ENCODE measurements around the gene DGKG. TPM values are rescaled to one million over a fixed set of nuclear protein-coding genes. Genes with fewer than 3 reads are reported as not detected.
A peak's percentile ranks its signal among the peaks of the same experiment; 100 is the strongest.

The DGKG gene
- total RNA-seq, 1 donor: 2.5 TPM

GRCh38 chr3:186283096-186283495 lies 78.9 kb downstream of the DGKG start:
- H3K4me1 ChIP-seq (ENCODE audit: insufficient read depth, low read length): peaks cover 41% of the 10 kb centered on the region
- no peaks in the 10 kb centered on the region for H3K9me3 ChIP-seq (ENCODE audit: low read depth, low read length)
- H3K27ac ChIP-seq (ENCODE audit: low read depth, low read length): peak overlapping the region; percentile 78
- H4K20me1 ChIP-seq (ENCODE audit: insufficient read depth, low read length): no peaks in the 10 kb centered on the region
- H3K27me3 ChIP-seq (ENCODE audit: insufficient read depth, low read length): no peaks in the 10 kb centered on the region
- H3K79me2 ChIP-seq (ENCODE audit: insufficient read depth, low read length): no peaks in the 10 kb centered on the region
- H2AFZ ChIP-seq (ENCODE audit: low read length): no peak overlapping the region
- TF ChIP-seq CTCF (IDR thresholded peaks at IDR 0.05; ENCODE audit: extremely low read depth, low read depth, low read length): no peak
- H3K36me3 ChIP-seq (ENCODE audit: insufficient read depth, low read length): no peaks in the 10 kb centered on the region
- DNase-seq (ENCODE audit: insufficient read length, low spot score, missing footprints): no peak
- H3K4me2 ChIP-seq (ENCODE audit: insufficient read depth, low read length): no peak overlapping the region
- H3K4me3 ChIP-seq (ENCODE audit: insufficient read depth, low read length): no peak overlapping the region

DNA sequence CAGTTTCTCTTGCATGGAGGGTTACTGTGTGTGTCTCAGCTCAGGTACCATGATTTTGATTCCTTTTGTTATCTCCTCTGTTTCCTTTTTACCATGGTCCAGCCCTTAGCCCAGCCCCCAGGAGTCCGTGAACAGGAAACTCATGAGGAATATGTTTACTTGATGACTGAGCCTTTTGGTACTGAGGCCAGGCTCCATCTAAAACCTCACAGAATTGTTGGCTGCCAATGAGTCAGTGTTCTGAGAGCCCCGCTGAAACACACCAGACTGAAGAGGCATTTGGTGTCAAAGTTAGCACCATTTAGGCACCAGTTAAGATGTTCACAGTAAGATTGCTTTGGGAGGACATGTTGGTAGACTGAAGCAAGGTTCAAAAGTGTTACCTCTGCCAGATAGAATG lies 80.9 kb downstream of the DGKG start:
- peak; percentile 88 for DNase-seq (ENCODE audit: insufficient read length, low spot score, missing footprints)
- Histone ChIP-seq H3K79me2 (ENCODE audit: insufficient read depth, low read length) (no peaks in the 10 kb centered on the region), H3K4me2 (ENCODE audit: insufficient read depth, low read length) (peak overlapping the region; percentile 46), H3K27ac (ENCODE audit: low read depth, low read length) (peak overlapping the region; percentile 35), H2AFZ (ENCODE audit: low read length) (peak overlapping the region; percentile 58), H3K27me3 (ENCODE audit: insufficient read depth, low read length) (no peaks in the 10 kb centered on the region), H3K36me3 (ENCODE audit: insufficient read depth, low read length) (no peaks in the 10 kb centered on the region), H3K9me3 (ENCODE audit: low read depth, low read length) (no peaks in the 10 kb centered on the region), H3K4me1 (ENCODE audit: insufficient read depth, low read length) (peaks cover 29% of the 10 kb centered on the region), H3K4me3 (ENCODE audit: insufficient read depth, low read length) (no peak overlapping the region), H4K20me1 (ENCODE audit: insufficient read depth, low read length) (no peaks in the 10 kb centered on the region)
- no peak for TF ChIP-seq CTCF (IDR thresholded peaks at IDR 0.05; ENCODE audit: extremely low read depth, low read depth, low read length)

DNA sequence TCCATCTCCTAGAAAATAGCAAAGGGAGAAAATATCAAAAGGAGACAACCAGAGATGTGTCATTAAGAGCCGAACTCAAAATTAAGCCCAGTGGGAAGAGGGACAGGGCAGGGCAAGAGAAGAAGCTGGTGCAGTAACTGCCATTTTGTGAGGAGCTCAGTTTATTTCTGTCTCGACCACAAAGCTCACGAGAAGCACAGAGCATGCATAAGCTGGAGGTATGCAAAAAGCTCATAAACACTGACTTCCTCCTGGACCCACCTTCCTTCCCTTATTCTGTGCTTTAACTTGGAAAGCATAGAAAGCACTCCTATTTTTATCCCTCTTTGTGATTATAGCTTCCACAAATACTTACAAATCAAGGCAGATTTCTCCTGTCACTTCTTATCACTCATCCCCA lies 81.3 kb downstream of the DGKG start:
- no peak for TF ChIP-seq CTCF (IDR thresholded peaks at IDR 0.05; ENCODE audit: extremely low read depth, low read depth, low read length)
- H3K4me2 ChIP-seq (ENCODE audit: insufficient read depth, low read length): peak overlapping the region; percentile 46

DNA sequence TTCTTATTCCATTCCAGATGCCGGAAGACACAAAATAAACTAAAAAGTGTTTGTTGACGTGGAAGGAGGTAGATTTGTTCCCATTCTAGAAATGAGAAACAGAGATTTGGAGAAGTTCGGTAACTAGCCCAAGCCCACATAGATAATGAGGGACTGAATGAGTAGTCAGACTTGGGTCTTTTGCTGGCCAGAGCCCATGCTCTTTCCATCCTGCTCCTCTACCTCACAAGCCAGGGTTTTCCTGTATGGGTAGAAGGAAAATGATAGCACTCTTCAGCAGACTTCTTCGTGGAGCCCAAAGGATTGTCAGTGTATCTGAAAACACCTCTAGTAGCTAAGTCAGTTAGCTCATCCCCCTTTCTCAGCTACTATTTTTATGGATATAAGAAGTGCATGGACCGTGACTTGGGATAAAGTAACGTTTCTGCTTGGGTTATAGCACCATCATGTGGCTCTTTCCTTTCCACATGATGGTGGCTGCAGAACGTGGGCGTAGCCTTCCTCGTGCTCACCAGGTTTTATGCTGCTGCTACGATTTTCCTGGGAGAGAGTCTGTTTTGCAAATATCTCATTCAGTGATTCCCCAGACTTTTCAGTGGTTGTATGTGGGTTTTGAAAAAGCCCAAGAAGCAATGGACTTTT lies 84.6 kb downstream of the DGKG start:
- Histone ChIP-seq H3K4me3 (ENCODE audit: insufficient read depth, low read length) (no peak overlapping the region), H3K4me1 (ENCODE audit: insufficient read depth, low read length) (peaks cover 15% of the 10 kb centered on the region), H3K9me3 (ENCODE audit: low read depth, low read length) (no peaks in the 10 kb centered on the region), H3K27me3 (ENCODE audit: insufficient read depth, low read length) (no peaks in the 10 kb centered on the region), H3K4me2 (ENCODE audit: insufficient read depth, low read length) (peak overlapping the region; percentile 3), H4K20me1 (ENCODE audit: insufficient read depth, low read length) (no peaks in the 10 kb centered on the region), H3K27ac (ENCODE audit: low read depth, low read length) (no peak overlapping the region), H3K79me2 (ENCODE audit: insufficient read depth, low read length) (no peaks in the 10 kb centered on the region), H2AFZ (ENCODE audit: low read length) (no peak overlapping the region), H3K36me3 (ENCODE audit: insufficient read depth, low read length) (no peaks in the 10 kb centered on the region)
- DNase-seq (ENCODE audit: insufficient read length, low spot score, missing footprints): peak; percentile 88
- peak; percentile 75 for TF ChIP-seq CTCF (IDR thresholded peaks at IDR 0.05; ENCODE audit: extremely low read depth, low read depth, low read length)

More for the DNA sequence above, 81.3 kb downstream of the DGKG start:
- Histone ChIP-seq H3K4me3 (ENCODE audit: insufficient read depth, low read length) (no peak overlapping the region), H3K4me1 (ENCODE audit: insufficient read depth, low read length) (peaks cover 27% of the 10 kb centered on the region), H2AFZ (ENCODE audit: low read length) (peak overlapping the region; percentile 58), H3K36me3 (ENCODE audit: insufficient read depth, low read length) (no peaks in the 10 kb centered on the region), H3K27me3 (ENCODE audit: insufficient read depth, low read length) (no peaks in the 10 kb centered on the region), H3K27ac (ENCODE audit: low read depth, low read length) (peak overlapping the region; percentile 35), H3K9me3 (ENCODE audit: low read depth, low read length) (no peaks in the 10 kb centered on the region), H4K20me1 (ENCODE audit: insufficient read depth, low read length) (no peaks in the 10 kb centered on the region), H3K79me2 (ENCODE audit: insufficient read depth, low read length) (no peaks in the 10 kb centered on the region)
- no peak for DNase-seq (ENCODE audit: insufficient read length, low spot score, missing footprints)

All from osteoblast (primary cell).